ENCODE data around the gene COMMD2.

DNA sequence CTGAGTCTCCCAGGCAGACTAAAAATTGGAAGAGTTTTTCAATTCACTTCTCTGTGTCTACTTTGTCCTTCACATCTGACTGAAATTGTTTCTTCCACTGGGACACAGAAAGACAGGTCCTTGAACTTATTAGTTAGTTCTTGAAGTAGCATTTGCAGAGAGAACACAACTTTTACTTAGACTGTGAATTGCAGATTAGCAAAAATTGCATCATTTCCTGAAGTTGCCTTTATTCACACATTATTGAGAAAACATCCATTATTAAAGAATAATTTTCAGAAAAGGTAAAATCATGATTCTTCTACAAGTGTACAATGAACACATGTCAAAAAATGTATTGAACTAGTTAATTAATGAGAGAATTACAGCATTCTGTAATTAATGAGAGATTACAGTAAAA, 1.4 kb upstream of the COMMD2 start:
- TF ChIP-seq, protein P1, sequence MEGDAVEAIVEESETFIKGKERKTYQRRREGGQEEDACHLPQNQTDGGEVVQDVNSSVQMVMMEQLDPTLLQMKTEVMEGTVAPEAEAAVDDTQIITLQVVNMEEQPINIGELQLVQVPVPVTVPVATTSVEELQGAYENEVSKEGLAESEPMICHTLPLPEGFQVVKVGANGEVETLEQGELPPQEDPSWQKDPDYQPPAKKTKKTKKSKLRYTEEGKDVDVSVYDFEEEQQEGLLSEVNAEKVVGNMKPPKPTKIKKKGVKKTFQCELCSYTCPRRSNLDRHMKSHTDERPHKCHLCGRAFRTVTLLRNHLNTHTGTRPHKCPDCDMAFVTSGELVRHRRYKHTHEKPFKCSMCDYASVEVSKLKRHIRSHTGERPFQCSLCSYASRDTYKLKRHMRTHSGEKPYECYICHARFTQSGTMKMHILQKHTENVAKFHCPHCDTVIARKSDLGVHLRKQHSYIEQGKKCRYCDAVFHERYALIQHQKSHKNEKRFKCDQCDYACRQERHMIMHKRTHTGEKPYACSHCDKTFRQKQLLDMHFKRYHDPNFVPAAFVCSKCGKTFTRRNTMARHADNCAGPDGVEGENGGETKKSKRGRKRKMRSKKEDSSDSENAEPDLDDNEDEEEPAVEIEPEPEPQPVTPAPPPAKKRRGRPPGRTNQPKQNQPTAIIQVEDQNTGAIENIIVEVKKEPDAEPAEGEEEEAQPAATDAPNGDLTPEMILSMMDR (IDR thresholded peaks at IDR 0.05 in 8 of 11, conservative IDR thresholded peaks at IDR 0.05 in 3 of 11): no peak
- TF ChIP-seq POLR2A (IDR thresholded peaks at IDR 0.05) (no peak), POLR2AphosphoS5 (IDR thresholded peaks at IDR 0.05) (no peak)
